SW480 (cell line): ENCODE results near the gene TMEM109.

ENCODE experiments used
- DNase-seq: peaks from one replicate; pipeline ENCODE4 v3.0.0-alpha.2; 2016; ENCODE audit warnings: low spot score

Gene TMEM109

DNA sequence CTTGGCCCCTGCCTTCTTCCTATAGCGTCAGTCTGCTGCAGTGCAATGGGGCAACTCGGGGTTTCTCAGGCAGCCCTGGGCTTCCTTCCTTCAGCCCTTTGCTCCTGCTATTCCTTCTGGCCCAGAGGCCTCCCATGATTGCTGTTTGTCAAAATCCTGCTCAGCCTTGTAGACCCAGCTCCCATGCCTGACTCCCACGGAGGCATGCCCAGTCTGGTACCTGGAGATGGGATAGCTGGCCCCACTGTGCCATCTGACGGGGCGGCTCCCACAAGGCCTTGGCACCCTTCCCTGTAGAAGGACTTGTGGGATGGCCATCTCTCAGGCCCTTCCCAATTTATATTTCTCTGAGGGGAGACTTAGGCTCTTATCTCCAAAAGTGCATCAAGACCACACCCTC is 56.9 kb downstream of the TMEM109 start:
- no peak for DNase-seq

DNA sequence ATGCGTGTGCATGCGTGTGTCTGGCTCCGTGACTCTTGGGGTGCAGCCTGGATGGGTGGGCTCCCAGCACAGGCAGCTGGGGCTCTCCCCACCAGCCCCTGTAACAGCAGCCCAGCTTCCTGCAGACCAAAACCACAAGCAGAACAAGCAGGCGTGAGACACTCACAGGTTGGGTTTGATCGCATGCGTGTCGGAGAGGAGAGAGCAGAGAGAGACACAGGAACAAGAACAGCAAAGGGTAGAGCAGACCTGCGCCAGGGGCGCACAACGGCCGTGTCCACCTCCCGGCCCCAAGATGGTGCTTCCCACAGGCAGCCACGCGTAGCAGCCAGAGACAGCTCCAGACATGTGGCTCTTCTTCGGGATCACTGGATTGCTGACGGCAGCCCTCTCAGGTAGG is 57.6 kb downstream of the TMEM109 start, which contains the start of gene CD6:
CD6 (plus strand) TSS at position 161 of the 400 bp plus-strand sequence; CDS start at position 347, 186 bp downstream.
- DNase-seq: no peak

DNA sequence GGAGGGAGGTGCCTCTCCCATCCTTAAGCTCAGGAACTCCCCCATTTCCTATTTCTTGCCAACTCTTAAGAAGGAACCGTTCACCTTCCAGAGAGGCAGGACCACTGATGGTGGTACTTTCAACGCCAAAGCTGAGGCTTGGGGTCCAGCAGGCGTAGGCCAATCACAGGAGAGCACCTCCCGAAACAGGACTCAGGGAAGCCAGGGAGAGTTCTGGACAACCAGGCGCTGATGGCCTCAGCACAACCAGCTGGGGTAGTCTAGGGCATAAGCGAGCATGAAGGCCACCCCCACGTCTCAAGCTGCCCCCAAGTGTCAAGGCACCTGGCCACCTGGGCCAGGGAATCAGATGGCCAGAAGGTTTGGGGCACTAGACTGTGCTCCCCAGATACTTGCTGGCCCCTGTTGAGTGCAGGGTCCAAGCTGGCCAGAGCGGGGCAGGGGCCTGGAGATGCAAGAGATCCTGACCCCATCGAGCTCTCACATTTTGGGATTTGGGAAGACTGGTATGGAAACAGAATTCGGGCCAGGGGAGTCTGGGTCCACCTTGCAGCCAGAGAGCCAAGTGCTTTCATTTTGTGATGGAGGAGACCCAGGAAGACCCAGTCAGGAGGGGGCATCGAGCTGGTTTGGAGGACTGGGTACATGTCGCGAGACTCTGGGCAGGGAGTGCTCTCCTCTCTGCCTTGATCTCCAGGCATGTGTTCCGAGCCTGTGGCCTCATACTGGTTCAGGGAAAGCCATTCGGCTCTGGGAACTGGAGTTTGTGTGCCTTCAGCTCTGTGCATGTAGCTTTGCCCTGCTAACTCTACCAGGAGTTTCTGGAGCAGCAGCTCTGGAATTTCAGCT is 58.4 kb downstream of the TMEM109 start:
- no peak for DNase-seq
